GM18520 (cell line): ENCODE results near the gene UXS1.
A peak's percentile ranks its signal among the peaks of the same experiment; 100 is the strongest.

Experiments
- ATAC-seq: cut with Tn5 transposase; IDR thresholded peaks from one replicate; pipeline ENCODE4 v1.9.1; 2021; ENCODE audit not compliant: unreplicated experiment

Gene UXS1

DNA sequence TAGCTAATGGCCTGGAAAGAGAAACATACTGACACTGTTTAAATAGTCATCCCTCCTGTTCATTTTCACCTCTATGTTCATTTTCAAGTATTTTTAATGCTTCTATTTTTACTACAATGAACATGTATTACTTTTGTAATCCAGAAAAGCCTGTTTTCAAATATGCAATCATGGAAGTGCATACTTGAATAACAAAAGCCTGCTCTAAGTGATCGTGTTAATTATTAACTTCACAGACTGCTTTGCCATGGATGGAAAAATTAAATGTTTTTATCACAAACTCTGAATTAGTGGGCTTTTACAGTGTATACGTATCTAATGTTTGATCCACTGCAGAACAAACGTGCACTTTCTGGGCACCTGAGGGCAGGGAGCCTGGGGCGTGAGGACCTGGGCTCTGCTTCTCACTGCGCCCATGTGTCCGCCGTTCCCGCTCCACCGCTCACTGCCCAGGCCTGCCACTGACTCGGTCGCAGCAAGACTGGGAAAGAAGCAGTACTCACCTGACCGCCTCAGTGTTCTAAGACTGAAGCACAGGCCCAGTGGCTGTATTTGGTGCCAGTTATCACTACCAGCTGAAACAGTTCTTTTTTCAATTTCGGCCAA, 80.6 kb downstream of the UXS1 start:
- ATAC-seq = no peak

DNA sequence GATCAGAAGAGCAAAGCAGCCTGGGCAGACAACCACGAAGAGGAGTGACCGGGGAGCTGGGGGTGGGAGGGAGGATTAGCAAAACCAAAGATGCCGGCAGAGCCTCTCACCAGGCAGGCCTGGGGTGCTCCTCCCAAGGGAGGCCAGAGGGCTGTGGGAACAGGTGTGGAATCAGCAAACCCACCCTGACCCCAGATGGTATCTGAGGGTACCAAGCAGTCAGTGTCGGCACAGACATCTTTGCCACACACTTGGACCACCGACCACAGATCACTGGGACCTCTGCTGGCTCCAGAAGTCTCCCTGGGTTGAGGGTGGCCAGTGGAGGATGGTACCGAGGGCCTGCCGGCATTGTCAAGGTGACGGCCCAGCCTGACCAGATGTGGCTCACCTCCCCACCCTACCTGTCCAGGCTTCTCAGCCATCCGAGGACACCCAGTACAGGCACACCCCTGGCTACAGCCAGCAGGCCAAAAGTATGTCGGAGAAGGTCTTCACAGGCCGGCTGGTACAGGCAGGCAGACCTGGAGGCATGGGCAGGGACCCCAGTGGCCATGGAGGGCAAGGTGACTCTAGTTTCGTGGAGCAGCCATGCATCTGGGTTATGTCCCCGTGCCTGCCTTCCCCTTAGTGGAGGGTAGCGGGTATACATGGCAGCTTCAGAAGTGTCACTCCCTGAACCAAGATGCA, 82.1 kb downstream of the UXS1 start:
- ATAC-seq = no peak

GRCh38 chr2:106109675-106110424, 84.3 kb downstream of the UXS1 start:
- ATAC-seq = no peak

DNA sequence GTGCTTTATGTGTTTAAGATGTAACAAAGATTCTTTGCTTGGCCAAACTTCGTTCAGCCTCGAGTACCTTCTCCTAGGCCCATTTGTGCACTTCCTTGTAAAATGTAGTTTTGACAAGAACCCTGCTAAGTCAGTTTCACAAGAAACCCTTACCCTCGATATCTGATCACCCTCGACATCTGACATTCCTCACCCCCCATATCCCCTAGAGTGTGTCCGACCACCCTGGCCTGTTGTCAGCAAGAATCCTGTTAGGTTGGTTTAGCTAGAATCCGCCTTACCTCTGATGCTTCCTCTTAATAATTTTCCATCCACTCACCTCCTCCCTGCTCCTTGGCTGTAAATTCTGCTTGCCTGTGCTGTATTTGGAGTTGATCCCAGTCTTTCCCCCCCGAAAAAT, 85.3 kb downstream of the UXS1 start:
- ATAC-seq = no peak

DNA sequence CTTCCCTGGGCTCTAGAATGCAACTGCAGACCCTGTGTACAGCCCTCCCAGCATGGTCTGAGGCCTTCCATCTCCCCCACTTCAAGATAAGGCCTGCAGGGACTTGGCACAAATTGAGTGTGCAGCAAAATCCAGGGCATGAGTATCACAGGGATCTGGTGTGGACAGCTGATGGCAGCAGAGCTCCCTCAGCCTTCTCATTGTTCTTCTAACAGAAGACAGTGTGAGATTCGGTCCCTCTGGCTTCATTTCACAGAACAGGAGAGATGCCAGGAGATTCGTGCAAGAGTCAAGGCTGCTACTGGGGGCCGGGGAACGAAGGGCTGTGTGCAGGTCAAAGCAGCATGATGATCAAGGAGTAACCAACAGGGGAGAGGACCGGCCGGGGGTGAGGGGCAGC, 85.8 kb downstream of the UXS1 start:
- ATAC-seq = no peak

DNA sequence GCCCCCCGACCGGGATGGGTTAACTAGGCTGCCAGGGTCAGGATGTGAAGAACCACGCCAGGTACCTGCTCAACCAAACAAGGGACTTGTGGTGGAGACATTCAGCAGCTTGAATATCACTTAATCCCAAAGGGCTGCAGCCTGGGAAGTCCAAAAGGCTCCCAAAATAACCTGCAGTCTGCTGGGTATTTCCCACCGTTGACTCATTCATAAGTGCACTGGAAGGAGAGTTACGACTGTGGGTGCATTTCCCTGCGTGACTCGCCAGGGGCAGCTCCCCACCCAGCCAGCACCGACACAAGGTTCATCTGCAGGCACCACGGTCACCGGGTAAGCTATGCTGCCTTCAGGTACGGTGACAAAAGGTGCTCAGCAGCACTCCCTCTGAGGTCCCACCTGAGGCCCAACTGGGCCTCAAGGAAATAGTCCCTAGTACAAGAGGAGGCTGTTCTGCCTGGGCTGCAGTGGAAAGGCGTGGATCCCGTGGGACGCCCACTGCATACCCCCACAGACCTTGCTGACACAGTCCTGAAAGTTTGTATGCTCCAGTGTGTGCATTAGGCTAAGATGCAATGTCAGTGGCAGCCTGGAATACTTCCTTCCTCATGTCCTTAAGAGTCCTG, 86.5 kb downstream of the UXS1 start:
- ATAC-seq = peak; percentile 65

DNA sequence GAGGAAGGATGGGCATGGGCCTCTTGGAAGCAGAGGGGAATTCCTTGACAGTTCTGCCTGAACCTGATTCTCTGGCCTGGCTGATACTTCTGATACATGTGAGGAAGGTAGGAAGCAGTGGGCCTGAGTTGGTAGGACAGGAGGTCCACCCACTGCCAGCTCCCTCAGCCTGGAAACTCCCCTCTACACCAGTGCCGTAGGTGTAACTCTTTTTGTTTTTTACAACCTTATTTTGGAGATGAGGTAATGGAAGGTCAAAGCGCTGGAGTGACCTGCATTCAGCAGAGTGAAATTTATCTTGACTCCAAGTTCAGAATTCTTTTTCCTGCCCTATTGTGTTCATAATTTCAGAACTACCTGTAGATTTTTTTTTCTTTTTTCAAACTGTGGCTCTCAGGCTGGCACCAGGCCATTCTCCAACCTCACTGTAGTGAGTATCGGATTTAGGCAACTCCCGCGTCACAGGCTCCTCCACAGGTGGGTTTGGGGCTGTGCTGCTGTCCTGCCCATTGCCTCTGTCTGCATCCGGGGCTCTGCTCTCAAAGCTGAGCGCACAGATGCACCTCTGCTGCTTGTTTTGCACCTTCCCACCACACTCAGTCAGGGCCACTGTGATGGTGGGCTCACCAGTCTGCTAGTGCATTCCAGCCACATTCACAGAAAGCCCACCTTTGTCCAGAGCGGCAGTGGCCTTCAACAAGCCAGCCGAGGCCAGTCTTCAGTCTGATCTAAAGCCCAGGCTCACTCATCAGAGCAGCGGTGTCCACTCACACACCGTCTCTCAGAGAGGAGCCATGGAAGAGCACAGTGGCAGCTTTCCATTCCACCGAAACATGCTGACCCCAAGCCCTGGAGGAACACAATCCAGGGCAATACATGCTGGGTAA, 87.2 kb downstream of the UXS1 start:
- ATAC-seq = no peak

DNA sequence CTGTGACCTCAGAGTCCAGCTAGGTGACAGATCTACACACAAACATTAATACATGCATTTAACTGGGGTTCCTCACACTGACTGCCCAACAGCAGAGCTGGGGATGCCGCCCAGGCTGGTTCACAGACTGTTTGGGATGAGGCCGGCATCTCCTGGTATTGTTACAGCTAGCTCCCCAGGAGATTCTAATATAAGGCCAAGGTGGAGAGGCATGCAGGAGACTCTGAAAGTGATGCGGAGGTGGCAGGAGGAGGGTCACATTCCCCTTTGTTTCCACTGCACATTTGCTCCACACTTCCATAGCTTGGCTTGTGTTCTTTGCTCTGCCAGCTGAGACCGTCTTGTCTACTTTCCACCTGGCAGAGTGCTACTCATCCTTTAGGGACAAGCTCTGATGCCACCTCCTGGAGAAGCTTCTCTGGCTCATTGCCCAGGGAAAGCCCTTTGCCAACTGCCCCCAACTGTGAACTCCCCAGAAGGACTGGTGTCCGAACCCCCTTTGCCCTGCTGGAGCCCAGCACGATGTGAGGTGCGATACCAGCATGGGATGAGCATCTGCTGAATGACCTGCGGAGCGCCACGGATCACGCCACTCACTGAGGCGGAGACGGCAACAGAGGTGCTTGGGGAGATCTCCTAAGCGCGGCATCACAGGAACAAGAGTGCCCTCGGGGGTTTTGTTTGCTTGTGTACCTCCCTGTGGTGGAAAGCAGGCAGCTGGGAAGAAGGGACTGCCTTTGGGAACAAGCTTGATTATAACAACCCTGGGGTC, 88.8 kb downstream of the UXS1 start:
- no peak for ATAC-seq

DNA sequence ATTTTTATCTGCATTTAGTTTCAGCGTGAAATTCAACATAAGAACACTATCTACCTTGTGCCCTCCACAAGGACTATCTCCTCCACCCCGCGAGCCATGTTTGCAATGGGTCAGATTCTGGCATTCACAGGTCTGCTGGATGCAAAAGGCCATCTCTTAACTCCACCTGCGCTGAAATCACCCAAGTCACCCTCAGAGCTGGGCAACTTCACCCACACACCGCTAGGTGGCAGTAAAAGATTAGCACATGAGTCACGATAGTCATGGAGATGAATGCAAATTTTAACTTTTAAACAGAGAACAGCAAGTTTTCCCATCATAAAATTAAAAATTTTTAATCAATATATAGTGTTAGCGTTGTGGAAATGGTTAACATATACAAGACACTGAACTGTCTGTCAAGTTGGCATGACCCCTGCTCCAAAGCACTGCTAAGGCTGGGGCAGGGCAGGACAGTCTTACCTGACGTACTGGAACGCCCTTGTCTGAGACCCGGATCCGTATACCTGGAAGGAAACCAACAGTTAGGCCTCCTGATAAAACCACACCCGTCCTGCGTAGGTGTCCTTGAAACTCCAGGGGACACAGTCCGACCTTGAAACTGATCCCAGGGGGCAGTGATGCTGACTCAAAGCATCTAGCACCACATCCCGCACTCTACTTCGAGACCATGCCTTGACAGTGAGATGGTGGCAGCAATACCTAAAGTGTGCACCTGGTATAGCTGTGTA, 89.6 kb downstream of the UXS1 start:
- peak; percentile 39 for ATAC-seq

DNA sequence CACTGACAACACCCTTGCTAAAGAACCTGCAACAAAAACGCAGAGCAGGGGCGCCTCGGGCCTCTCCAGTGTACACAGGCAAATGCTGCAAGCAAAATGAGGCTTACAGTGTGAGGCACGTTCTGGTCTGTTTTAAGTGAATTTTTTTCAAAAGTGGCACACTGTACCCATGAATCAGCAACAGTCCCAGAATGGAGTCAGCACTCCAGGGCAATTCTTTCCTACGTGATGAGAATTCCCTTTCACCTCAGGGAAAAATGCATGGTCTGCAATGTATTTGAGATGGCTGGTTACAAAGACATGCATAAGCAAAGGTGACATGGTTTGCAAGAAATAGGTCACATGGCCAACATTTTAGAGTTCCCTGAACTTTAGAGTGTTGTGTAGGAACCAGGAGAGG, 94.4 kb downstream of the UXS1 start:
- no peak for ATAC-seq

DNA sequence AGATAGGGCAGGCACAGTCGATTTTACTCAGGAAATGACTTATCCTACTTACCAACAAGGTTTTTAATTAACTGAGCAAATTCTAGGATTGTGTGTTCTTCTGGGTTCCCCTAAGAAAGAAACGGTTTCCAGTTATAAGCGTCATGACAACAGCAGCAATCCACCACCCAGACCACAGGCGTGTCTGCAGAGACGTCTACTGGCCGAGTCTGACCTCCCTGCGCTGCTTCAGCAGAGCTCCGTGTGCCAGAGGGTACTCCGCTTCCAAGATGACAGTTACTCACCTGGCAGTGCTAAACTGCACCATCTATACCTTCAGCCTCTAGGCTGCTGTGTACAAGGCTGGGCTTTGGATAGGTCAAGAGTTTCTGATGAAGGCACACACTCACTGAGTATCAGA, 95.4 kb downstream of the UXS1 start:
- ATAC-seq = no peak

- no peak for ATAC-seq
Observed at GRCh38 chr2:106098081-106098480, 96.0 kb downstream of the UXS1 start.

- no peak for ATAC-seq
Observed at GRCh38 chr2:106097038-106098000, 96.8 kb downstream of the UXS1 start.

- no peak for ATAC-seq
Observed at GRCh38 chr2:106096299-106097037, 97.6 kb downstream of the UXS1 start.

DNA sequence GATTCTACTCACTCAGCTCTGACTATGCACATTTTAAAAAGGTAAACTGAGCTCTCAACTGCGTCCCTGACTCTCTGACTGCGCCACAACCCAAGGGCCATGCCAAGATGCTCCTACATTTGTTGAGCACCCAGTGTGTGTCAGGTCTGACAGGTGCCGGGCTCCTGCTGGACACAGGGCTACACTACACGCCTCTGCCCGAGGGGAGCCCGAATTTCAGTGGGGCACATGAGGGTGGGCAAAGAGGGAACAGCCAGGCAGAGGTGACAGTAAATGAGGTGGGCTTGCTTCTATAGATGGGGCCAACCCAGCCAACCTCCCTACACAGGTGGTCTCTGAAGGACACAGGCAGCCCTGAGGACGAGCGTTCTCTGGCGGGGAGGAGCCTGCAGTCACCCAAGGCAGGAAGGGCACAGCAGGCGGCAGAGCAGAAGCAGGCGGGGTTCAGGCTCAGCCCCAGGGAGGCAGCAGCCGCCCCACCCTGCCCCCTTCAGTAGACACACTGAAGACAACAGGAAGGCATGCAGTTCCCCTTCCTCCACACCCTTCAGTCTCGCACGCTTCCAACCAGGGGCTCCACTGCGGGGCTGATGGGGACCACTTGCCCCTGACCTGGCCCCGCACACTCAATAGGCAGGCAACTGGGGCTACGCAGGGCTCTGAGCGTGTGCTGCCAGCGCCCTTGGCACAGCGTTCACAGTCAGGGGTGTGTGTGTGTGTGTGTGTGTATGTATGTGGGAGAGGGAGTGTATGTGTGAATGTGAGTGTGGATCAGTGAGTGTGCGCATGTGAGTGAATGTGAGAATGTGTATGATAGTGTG, 98.4 kb downstream of the UXS1 start:
- ATAC-seq = no peak

DNA sequence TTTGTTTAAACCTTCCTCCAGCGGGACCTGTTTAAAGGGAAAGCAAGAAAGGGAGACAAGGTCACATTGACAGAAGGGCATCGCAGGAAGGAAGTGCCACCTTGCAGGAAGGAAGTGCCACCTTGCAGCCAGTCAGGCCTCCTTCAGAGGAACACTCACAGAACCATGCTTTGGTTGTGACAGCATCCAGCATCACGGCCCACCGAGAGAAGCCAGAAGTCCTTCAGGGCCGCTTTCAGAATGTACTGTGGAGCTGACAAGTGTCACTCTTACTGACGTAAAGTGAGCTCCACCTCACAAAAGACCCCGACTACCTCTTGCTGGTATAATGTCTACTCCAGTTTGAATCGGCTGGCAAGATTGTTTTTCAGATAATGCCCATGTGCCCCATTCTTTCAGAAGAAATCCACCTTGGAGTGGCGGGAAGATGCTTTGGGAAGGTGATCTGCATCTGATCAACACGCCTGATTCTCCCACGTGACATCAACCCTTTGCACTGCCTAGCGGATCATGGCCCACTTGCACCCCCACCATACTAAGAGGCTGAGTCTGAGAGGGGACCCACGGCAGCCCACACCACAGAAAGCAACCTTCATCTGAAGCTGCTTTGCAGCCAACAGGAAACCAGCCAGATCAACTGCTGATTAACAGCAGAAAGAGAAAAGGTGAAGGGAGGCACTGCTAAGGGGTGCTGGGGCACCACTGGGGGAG, 99.8 kb downstream of the UXS1 start:
- no peak for ATAC-seq
